HCT116 (cell line): ENCODE results near the gene ITGAE. TPM values are rescaled to one million over a fixed set of nuclear protein-coding genes. Genes with fewer than 3 reads are reported as not detected.

Source experiments
- ATAC-seq: fragments of 200-7000 bp; cut with Tn5 transposase; 2 replicates; pipeline ENCODE4 v1.9.1; 2020; ENCODE audit warnings: mild to moderate bottlenecking, moderate library complexity
- BruUV-seq: library from RNA; stranded (reverse); fragments of 400-500 nt; replicated peaks from 2 replicates; lab custom pipeline; 2021; lab: Mats Ljungman, UMichigan
- CTCF ChIA-PET: fragments of 300-600 bp; sonication (Branson Sonifier 250); formaldehyde crosslinking; loops from one replicate; lab custom pipeline; 2021; ENCODE audit warnings: antibody characterized with exemption; lab: Charles Lee
- POLR2A ChIA-PET: fragments of 300-600, 350-600 bp; sonication (Branson Sonifier 250); formaldehyde crosslinking; loops from one replicate; lab custom pipeline; 2021; ENCODE audit warnings: antibody characterized with exemption; lab: Charles Lee
- RAD21 ChIA-PET, 2 experiments: fragments of 300-600 bp; sonication (Branson Sonifier 250); formaldehyde crosslinking; loops; one replicate each; lab custom pipeline; 2023; ENCODE audit warnings: low total read pairs in 2 of 2; ENCODE audit not compliant: uncharacterized antibody in 2 of 2, unreplicated experiment in 2 of 2, low non-redundant PET in 1 of 2; lab: Charles Lee
- DNase-seq: peaks from one replicate; pipeline ENCODE4 v3.0.0-alpha.2; 2010; ENCODE audit warnings: low read depth, low spot score
- H2AFZ ChIP-seq: fragments of 200-600 bp; shearing (Covaris generic), sonication (generic); 2 replicates; pipeline ENCODE4 v1.6.1; 2017; ENCODE audit warnings: low read depth, mixed run types, mixed read lengths, antibody characterized with exemption, low read length; ENCODE audit not compliant: poor library complexity, severe bottlenecking
- H3K27ac ChIP-seq: 2 replicates; pipeline ENCODE4 v1.5.1; 2012; ENCODE audit warnings: low read depth, low read length
- H3K27me3 ChIP-seq: fragments of 200-600 bp; sonication (generic); 2 replicates; pipeline ENCODE4 v1.6.1; 2016; ENCODE audit warnings: mixed run types, low read length, mixed read lengths; ENCODE audit not compliant: insufficient read depth
- H3K36me3 ChIP-seq, 2 experiments: fragments of 200-500 bp in 1 of 2; fragments of 200-600 bp in 1 of 2; sonication (Bioruptor generic) in 1 of 2; sonication (generic) in 1 of 2; 2 replicates each; pipeline versions ENCODE4 v1.5.1 to v1.6.1; 2014 to 2016; ENCODE audit warnings: low read length in 2 of 2, inconsistent platforms in 1 of 2, mixed read lengths in 1 of 2, mixed run types in 1 of 2; ENCODE audit not compliant: insufficient read depth in 2 of 2, control insufficient read depth in 1 of 2
- H3K4me1 ChIP-seq, 2 experiments: fragments of 200-600 bp in 1 of 2; sonication (generic) in 1 of 2; 2 replicates each; pipeline versions ENCODE4 v1.5.1 to v1.6.1; 2012 to 2017; ENCODE audit warnings: low read length in 2 of 2, inconsistent platforms in 1 of 2, mild to moderate bottlenecking in 1 of 2, mixed read lengths in 1 of 2, mixed run types in 1 of 2, moderate library complexity in 1 of 2; ENCODE audit not compliant: insufficient read depth in 2 of 2, control insufficient read depth in 1 of 2
- H3K4me2 ChIP-seq: fragments of 200-600 bp; sonication (generic); 2 replicates; pipeline ENCODE4 v1.6.1; 2017; ENCODE audit warnings: mixed run types, low read length, mixed read lengths
- H3K4me3 ChIP-seq, 2 experiments: fragments of 200-600 bp in 1 of 2; sonication (generic) in 1 of 2; replicated peaks in 1 of 2; 2 replicates each; pipeline ENCODE4 v1.5.1; 2011 to 2016; ENCODE audit warnings: low read length in 2 of 2, control low read depth in 1 of 2, low read depth in 1 of 2, mild to moderate bottlenecking in 1 of 2, mixed read lengths in 1 of 2, mixed run types in 1 of 2
- H3K79me2 ChIP-seq: fragments of 200-600 bp; sonication (generic); 2 replicates; pipeline ENCODE4 v1.6.1; 2017; ENCODE audit warnings: mild to moderate bottlenecking, mixed run types, low read length, moderate library complexity, mixed read lengths; ENCODE audit not compliant: insufficient read depth
- H3K9ac ChIP-seq: fragments of 200-600 bp; sonication (generic); 2 replicates; pipeline ENCODE4 v1.6.1; 2016; ENCODE audit warnings: low read length, mixed read lengths
- H3K9me2 ChIP-seq: fragments of 200-600 bp; sonication (generic), shearing (Covaris generic); 2 replicates; pipeline ENCODE4 v1.6.1; 2017; ENCODE audit warnings: mixed run types, mild to moderate bottlenecking, moderate library complexity; ENCODE audit not compliant: insufficient read depth
- H3K9me3 ChIP-seq, 2 experiments: fragments of 200-500 bp in 1 of 2; fragments of 200-600 bp in 1 of 2; sonication (Bioruptor generic) in 1 of 2; sonication (generic) in 1 of 2; 2 replicates each; pipeline ENCODE4 v1.6.1; 2014 to 2017; ENCODE audit warnings: low read length in 2 of 2, mixed read lengths in 2 of 2, inconsistent platforms in 1 of 2, low read depth in 1 of 2, mild to moderate bottlenecking in 1 of 2, mixed run types in 1 of 2, moderate library complexity in 1 of 2; ENCODE audit not compliant: control insufficient read depth in 1 of 2, insufficient read depth in 1 of 2
- H4K20me1 ChIP-seq: fragments of 200-600 bp; sonication (generic), shearing (Covaris generic); 2 replicates; pipeline ENCODE4 v1.6.1; 2017; ENCODE audit warnings: mixed run types, mild to moderate bottlenecking, moderate library complexity; ENCODE audit not compliant: insufficient read depth
- CTCF ChIP-seq, 3 experiments: fragments of 200-600 bp in 1 of 3; sonication (generic) in 1 of 3; IDR thresholded peaks in 2 of 3; conservative IDR thresholded peaks in 1 of 3; 2 replicates each; pipeline ENCODE4 v1.5.1; 2012 to 2017; ENCODE audit warnings: low read depth in 2 of 3, low read length in 2 of 3, antibody characterized with exemption in 1 of 3, borderline replicate concordance in 1 of 3, control low read depth in 1 of 3, mild to moderate bottlenecking in 1 of 3, mixed read lengths in 1 of 3, mixed run types in 1 of 3, moderate library complexity in 1 of 3; ENCODE audit not compliant: insufficient read depth in 1 of 3
- EGR1 ChIP-seq: IDR thresholded peaks from 2 replicates; pipeline ENCODE4 v1.6.1; 2012; ENCODE audit warnings: low read depth
- EZH2 ChIP-seq: fragments of 200-600 bp; sonication (generic); IDR thresholded peaks from 2 replicates; pipeline ENCODE4 v1.6.1; 2017; ENCODE audit warnings: antibody characterized with exemption, mixed run types
- EZH2phosphoT487 ChIP-seq: fragments of 200-600 bp; IDR thresholded peaks from 2 replicates; pipeline ENCODE4 v1.6.1; 2018; ENCODE audit warnings: antibody characterized with exemption, borderline replicate concordance
- FOSL1 ChIP-seq: IDR thresholded peaks from 2 replicates; pipeline ENCODE4 v1.6.1; 2012; ENCODE audit warnings: low read depth
- JUND ChIP-seq: IDR thresholded peaks from 2 replicates; pipeline ENCODE4 v1.6.1; 2012
- POLR2A ChIP-seq: IDR thresholded peaks from 2 replicates; pipeline ENCODE4 v1.7.0; 2011; ENCODE audit warnings: borderline replicate concordance; ENCODE audit not compliant: insufficient read depth, insufficient read length; ENCODE audit errors: extremely low read depth
- RAD21 ChIP-seq: IDR thresholded peaks from 2 replicates; pipeline ENCODE4 v1.6.1; 2012; ENCODE audit warnings: low read depth, mild to moderate bottlenecking
- ZFX ChIP-seq: fragments of 450-650 bp; IDR thresholded peaks from 2 replicates; pipeline ENCODE4 v1.6.1; 2017
- intact Hi-C: fragments of 100-400 bp; cut with micrococcal nuclease; formaldehyde crosslinking; loops from 2 replicates; pipeline ENCODE4 v1.10.0; 2022
- total RNA-seq: library from RNA; stranded (reverse); gene quantifications from one replicate; pipeline ENCODE4 v1.2.1, GENCODE V29; 2021; ENCODE audit not compliant: unreplicated experiment
- TF ChIP-seq, protein P1 (sequence below): IDR thresholded peaks from 2 replicates; pipeline ENCODE4 v1.6.1; 2011; ENCODE audit warnings: mild to moderate bottlenecking, low read length, moderate library complexity; ENCODE audit not compliant: insufficient replicate concordance; ENCODE audit errors: extremely low read depth
- TF ChIP-seq, protein P2 (sequence below): IDR thresholded peaks from 2 replicates; pipeline ENCODE4 v1.6.1; 2012; ENCODE audit warnings: low read depth

The ITGAE gene
- total RNA-seq, 1 experiment from 2014 or later, result 19.9 TPM

- TF ChIP-seq JUND, result no peak
- TF ChIP-seq, protein P1, sequence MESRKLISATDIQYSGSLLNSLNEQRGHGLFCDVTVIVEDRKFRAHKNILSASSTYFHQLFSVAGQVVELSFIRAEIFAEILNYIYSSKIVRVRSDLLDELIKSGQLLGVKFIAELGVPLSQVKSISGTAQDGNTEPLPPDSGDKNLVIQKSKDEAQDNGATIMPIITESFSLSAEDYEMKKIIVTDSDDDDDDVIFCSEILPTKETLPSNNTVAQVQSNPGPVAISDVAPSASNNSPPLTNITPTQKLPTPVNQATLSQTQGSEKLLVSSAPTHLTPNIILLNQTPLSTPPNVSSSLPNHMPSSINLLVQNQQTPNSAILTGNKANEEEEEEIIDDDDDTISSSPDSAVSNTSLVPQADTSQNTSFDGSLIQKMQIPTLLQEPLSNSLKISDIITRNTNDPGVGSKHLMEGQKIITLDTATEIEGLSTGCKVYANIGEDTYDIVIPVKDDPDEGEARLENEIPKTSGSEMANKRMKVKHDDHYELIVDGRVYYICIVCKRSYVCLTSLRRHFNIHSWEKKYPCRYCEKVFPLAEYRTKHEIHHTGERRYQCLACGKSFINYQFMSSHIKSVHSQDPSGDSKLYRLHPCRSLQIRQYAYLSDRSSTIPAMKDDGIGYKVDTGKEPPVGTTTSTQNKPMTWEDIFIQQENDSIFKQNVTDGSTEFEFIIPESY, result no peak
- no peak for TF ChIP-seq EGR1
- TF ChIP-seq, all 23 proteins: peak for 0
These were observed 77.8 kb downstream of the ITGAE start (continued) for GRCh38 chr17:3723188-3723555.

- peaks cover 49% of the 10 kb centered on the region for H3K79me2 ChIP-seq
- no peaks in the 10 kb centered on the region for H3K9me2 ChIP-seq
- TF ChIP-seq RAD21, result no peak
- peak overlapping the region; percentile 93 to 96 for H3K4me3 ChIP-seq
- DNase-seq (no peak), ATAC-seq (no peak)
- POLR2A ChIA-PET, result interaction anchor here (1.3 kb wide), 1 partner anchor 12 kb away, joined by 4 read pairs; no protein-coding TSS in a partner anchor
- CTCF ChIA-PET, result interaction anchor here (1.1 to 2.5 kb wide), 2 partner anchors 15 to 40 kb away, joined by 4 to 17 read pairs; no protein-coding TSS in a partner anchor
- intact Hi-C loops, result no loop called here
- no peaks in the 10 kb centered on the region for H3K9me3 ChIP-seq
- no TSS peak for BruUV-seq
- H3K9ac ChIP-seq, result peak overlapping the region; percentile 87
- H3K27me3 ChIP-seq, result no peaks in the 10 kb centered on the region
- no peak overlapping the region for H2AFZ ChIP-seq
- peaks cover 13 to 19% of the 10 kb centered on the region in 2 experiments; a peak in 3 of 4 replicates for H3K36me3 ChIP-seq
- peak overlapping the region; percentile 70 for H3K27ac ChIP-seq
- peak overlapping the region; percentile 88 for H3K4me2 ChIP-seq
- H4K20me1 ChIP-seq, result peaks cover 4% of the 10 kb centered on the region; the same call in 1 of the 2 replicates
- RAD21 ChIA-PET, result no interaction called here
- peaks cover 8 to 37% of the 10 kb centered on the region in 2 experiments for H3K4me1 ChIP-seq
These were observed 78.3 kb downstream of the ITGAE start for GRCh38 chr17:3722716-3723115.

- H3K9ac ChIP-seq, result no peak overlapping the region
- ChIA-PET CTCF (no interaction called here), POLR2A (no interaction called here), RAD21 (no interaction called here)
- no peak overlapping the region for H3K4me3 ChIP-seq
- peaks cover 18% of the 10 kb centered on the region for H3K79me2 ChIP-seq
- no peaks in the 10 kb centered on the region for H3K9me2 ChIP-seq
- no peaks in the 10 kb centered on the region for H4K20me1 ChIP-seq
- H3K9me3 ChIP-seq, result no peaks in the 10 kb centered on the region
- ATAC-seq (no peak), DNase-seq (no peak)
- H3K36me3 ChIP-seq, result peaks cover 17 to 27% of the 10 kb centered on the region in 2 experiments; a peak in 3 of 4 replicates
- no peak overlapping the region; the same call in 1 of the 2 replicates for H3K27ac ChIP-seq
- no peak overlapping the region for H3K4me2 ChIP-seq
- BruUV-seq, result no TSS peak
- peaks cover 4 to 26% of the 10 kb centered on the region in 2 experiments for H3K4me1 ChIP-seq
- no peaks in the 10 kb centered on the region for H3K27me3 ChIP-seq
- intact Hi-C loops, result no loop called here
- no peak overlapping the region for H2AFZ ChIP-seq
- TF ChIP-seq, protein P2, sequence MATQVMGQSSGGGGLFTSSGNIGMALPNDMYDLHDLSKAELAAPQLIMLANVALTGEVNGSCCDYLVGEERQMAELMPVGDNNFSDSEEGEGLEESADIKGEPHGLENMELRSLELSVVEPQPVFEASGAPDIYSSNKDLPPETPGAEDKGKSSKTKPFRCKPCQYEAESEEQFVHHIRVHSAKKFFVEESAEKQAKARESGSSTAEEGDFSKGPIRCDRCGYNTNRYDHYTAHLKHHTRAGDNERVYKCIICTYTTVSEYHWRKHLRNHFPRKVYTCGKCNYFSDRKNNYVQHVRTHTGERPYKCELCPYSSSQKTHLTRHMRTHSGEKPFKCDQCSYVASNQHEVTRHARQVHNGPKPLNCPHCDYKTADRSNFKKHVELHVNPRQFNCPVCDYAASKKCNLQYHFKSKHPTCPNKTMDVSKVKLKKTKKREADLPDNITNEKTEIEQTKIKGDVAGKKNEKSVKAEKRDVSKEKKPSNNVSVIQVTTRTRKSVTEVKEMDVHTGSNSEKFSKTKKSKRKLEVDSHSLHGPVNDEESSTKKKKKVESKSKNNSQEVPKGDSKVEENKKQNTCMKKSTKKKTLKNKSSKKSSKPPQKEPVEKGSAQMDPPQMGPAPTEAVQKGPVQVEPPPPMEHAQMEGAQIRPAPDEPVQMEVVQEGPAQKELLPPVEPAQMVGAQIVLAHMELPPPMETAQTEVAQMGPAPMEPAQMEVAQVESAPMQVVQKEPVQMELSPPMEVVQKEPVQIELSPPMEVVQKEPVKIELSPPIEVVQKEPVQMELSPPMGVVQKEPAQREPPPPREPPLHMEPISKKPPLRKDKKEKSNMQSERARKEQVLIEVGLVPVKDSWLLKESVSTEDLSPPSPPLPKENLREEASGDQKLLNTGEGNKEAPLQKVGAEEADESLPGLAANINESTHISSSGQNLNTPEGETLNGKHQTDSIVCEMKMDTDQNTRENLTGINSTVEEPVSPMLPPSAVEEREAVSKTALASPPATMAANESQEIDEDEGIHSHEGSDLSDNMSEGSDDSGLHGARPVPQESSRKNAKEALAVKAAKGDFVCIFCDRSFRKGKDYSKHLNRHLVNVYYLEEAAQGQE, result no peak
- no peak for TF ChIP-seq CTCF (IDR thresholded peaks at IDR 0.05 in 2 of 3, conservative IDR thresholded peaks at IDR 0.05 in 1 of 3; ENCODE audit: borderline replicate concordance in 1 of 3, insufficient read depth in 1 of 3, low read depth in 2 of 3, low read length in 2 of 3)
- TF ChIP-seq ZFX, result no peak
- TF ChIP-seq EZH2phosphoT487, result no peak
- no peak for TF ChIP-seq JUND
- TF ChIP-seq FOSL1, result no peak
- TF ChIP-seq EZH2, result no peak
- no peak for TF ChIP-seq POLR2A
These were observed 81.7 kb downstream of the ITGAE start for GRCh38 chr17:3719265-3719664.
